Stimulated activated CD8-positive, alpha-beta memory T cell treated with anti-CD3 and anti-CD28 coated beads, Interleukin-15, amount 100 ng/mL, for 48 hours (primary cell): ENCODE measurements around the gene SCN3A.

Source experiments
- DNase-seq, 2 donors: peaks; one replicate each; pipeline ENCODE4 v3.0.0-alpha.2; 2020; ENCODE audit warnings: low read depth in 2 of 2

The SCN3A gene

DNA sequence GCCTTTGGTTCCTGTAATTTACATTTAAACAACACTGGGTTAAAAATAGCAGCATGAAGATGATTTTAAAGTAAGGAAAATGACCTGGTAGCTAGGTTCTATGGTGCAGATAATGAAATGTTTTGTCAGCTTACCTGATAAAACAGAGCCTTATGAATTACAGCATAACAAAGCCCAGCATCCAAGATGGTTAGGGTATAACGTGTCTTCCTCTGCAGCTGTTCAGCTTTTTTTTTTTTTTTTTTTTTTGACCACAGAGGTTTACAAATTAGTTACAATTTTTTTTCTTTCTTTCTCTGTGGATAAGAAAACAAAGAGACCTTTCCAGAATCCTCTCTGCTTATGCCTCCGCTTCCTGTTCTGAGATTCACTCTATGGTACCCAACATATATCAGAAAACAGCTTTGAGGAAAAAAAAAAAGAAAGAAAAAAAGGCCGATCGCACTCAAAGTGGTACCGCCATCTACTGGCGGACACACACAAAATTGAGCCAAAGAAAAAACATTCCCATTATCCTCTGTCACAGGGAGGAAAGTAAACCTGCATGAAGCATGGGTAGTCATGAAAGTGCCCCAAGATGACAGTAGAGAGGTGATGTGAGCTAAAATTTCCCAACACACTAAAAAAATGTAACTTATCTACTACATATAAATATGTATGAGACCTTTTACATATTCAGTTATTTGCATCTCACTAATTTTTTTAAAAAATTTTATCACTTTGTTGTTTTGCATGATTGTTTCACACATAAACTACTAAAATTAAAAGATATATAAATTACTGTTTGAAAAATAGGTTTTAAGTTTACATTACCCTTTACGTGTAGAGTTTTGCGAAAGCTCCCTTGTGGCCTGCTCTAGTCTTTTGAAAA is at the start of gene SCN3A:
SCN3A (minus strand) TSS at position 362 of the 871 bp plus-strand sequence. CDS start 27,656 bp downstream, outside the sequence.
- no peak for DNase-seq

DNA sequence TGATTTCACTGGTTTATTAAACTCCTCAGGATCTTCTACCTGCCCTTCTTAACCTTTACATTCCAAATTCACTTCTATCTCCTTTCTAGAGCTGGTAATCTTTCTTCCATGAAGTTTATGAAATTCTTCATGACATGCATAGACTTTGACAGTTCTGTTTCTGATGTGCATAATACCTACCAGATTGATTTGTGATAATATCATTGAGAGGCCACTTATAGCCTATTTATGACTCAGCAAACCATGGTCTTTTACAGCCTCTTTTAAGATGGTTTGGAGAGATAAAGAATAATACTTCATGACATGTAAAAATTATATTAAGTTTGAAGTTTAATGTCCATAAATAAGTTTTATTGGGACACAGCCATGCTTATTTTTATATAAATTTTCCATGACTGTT is 49.3 kb upstream of the SCN3A start:
- no peak for DNase-seq

DNA sequence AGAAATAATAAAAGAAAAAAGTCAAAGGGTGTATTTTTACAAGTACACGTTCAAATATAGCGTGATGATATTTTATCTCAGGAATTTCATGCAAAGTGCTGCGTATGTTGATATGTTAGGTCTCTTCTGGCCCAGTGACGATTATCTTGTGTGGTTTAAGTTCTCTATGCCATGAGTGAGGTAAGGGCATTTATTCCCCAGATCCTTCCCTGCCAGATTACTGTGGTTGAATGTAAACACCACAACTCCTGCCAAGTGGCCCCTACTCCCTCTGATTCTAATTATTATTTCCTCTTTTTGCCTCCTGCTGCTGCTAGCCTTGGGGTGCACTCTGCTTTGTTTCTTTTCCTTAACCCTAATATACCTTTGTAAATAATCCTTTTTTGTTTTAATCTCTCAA is 47.5 kb upstream of the SCN3A start:
- no peak for DNase-seq

DNA sequence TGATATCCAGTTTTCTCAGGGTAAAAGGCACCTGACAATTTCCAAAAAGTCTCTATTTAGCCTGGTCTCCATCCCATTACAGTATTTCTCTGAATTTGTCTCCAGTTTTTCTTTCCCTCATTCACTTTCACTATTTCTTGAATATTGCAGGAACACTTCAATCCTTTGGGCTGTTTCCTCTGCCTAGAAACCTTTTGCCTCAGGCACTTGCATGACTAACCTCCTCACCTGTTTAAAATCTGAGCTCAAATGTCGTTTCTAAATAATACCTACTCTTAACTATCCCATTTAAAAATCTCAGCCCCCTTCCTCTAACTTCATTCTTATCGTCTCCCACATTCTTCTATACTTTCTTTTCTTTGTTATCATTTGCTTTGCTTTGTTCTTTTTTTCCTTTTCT is 44.4 kb upstream of the SCN3A start:
- DNase-seq: no peak

DNA sequence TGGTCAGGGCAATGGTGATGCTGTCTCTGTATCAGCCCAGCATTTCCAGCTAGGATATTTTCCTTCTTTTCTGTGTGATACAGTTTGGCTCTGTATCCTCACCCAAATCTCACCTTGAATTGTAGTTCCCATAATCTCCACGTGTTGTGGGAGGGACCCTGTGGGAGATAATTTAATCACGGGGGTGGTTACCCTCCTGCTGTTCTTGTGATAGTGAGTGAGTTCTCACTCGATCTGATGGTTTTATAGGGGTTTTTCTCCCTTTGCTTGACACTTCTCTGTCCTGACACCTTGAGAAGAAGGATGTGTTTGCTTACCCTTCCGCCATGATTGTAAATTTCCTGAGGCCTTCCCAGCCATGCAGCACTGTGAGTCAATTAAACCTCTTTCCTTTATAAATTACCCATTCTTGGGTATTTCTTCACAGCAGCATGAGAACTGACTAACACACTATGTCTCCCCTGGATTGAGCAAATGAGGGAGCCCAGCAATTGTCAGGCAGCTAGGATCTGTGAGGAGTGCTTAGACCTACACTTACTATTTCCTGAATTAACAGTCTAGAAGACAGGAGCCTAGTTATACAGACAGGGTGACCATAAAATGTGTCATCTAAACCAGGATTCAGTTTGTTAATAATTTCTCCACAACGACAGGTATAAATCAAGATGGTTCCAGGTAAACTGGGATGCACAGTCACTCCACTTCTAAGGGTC is 41.4 kb upstream of the SCN3A start:
- DNase-seq: no peak

DNA sequence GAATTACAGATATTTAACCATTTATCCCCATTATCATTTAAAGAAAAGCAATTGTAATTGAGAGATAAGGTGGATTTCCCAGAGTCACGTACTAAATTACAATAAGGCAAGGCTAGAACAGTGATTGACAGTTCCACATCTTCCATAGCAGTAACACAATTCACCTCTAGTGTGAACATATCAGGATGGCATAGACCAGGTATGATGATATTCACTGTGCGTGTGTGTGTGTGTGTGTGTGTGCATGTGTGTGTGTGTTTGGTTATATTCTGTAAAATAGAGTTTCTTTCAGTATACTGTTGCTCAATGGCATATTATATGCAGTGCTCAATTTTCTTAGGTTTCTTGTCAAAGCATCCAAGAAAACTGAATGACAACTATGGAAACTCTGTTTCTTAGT is 37.1 kb upstream of the SCN3A start:
- no peak for DNase-seq

DNA sequence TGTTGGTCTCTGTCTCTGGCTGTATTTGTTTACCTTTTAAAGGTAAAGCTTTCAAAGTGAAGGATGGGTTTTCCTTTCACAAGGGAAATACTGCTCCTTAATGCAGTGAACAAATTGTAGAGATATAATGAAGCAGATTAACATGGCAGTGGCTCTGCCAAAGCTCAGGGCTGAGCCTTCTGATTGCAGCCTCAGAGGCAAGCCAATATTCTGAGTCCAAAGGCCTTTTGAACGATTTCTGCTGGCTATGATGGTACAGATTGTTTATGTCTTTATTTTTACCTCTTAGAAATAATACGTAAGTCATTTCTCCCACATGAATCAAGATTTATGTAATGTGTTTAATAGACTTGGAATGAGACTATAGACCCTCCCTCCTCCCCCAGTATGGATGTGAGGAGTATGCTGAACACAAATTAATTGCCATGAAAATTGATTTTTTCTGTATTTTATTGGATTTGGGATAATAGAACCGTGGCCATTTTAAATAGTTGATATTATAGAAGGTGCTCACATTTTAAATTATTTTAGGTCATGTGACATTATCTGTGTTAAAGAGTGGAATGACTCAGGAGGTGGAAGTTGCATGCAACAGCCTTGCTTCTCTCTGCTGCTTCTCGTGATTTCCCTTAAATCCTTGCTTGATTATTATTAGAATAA is 36.1 kb upstream of the SCN3A start:
- no peak for DNase-seq

DNA sequence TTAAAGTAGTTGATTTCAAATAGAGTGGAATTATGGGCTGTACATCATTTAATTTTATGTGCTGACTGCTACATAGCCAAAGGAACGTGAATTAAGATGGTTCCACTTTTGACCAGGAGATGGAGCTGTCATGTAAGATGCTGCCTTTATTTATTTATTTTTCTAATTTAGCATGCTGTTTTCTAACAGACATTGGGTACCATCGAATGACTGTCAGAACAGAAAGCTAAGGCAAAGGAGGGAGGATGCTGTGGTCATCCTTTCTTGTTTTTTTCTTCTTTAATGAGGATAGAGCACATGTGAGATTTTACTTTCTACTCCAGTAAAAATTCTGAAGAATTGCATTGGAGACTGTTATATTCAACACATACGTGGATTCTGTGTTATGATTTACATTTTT is 35.4 kb upstream of the SCN3A start, which contains the start of gene SCN2A:
SCN2A (plus strand) TSS at position 185 of the 400 bp plus-strand sequence. CDS start 56,410 bp downstream, outside the sequence.
- DNase-seq: no peak

DNA sequence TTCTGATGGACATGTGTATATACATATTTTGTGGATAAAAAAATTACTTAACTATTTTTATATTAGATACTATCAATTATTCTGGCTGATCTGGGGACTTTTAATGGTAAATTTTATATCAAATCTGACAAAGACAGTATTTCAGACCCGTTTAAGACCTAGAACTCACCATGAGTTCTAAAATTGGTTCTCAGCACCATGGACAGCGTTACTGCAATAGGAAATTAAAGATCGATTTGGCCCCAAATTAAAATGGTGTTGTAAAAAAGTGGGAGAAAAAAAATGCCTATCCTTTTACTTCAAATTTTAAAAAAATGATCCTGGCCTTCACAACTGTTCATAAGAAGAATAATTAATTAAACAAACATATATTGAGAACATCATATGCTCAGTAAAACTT is 34.4 kb upstream of the SCN3A start:
- no peak for DNase-seq

DNA sequence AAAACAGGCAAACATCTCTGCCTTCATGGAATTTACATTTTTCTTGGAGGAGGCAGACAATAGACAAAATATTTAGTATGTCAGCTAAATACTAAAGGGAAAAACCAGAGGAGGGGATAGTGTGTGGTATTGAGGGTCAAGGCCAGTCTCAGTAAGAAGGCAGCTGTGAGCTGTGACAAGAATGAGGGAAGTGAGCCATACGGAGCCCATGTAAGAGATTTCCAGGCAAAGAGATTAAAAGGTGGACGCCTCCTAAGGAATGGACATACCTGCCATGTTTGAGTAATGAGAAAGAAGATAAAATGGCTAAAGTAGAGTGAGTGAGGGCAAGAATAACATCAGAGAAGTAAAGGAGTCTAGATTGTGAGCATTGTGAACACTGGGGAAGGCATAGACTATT is 33.2 kb upstream of the SCN3A start:
- DNase-seq: no peak

DNA sequence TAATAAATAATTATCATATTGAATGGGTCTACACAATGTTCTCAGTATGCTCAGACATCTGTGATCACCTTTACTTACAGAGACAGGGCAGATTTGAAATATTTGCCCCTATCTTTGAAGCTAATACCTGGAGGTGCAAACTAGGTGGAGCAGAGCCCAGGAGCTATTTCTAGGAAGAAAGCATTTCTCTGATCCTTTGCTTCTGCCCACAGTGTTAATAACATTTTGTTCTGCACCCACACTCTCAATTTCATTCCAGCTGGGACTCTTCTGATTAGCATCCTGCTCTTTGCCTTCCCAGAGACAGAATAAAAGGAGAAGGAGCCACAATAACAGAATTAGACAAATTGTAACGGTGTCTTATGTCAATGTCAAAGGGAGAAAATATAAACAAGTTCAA is 23.7 kb upstream of the SCN3A start:
- no peak for DNase-seq

DNA sequence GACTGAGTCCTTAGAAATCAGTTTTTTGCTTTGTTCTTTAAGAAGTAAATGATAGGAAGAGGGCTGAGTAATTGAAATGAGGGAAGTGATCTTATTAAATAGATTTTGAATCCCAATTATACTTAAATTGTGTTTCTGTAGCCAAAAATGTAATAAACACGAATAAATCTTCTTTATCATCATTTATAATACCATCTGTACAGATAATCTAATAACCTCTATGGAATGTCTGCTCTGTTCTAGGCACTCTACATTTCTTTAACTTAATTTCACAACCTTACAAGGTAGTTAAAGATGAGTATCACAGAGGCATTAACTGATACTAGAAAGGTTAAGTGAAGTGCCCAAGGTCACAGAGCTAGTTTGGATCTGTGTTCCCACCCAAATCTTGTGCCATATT is 21.1 kb upstream of the SCN3A start:
- DNase-seq: no peak

DNA sequence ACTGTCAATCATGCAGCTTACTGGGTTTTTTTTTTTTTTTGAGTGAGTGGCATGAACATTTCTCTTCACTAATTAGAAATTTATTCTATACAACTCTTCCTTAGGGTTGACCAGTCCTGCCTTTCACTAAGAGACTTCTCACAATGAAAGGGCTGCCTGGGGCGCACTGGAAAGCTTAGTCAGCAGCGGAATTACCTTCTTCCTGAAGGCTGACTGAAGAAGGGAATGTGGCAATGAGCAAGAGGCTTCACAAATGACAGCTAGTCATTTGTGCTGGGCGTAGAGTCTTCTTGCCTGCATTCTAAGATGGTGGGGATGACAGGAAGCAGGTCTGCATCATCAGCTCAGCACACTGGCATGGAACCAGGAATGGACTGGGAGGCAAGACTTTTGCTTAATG is 15.6 kb upstream of the SCN3A start:
- DNase-seq: no peak

DNA sequence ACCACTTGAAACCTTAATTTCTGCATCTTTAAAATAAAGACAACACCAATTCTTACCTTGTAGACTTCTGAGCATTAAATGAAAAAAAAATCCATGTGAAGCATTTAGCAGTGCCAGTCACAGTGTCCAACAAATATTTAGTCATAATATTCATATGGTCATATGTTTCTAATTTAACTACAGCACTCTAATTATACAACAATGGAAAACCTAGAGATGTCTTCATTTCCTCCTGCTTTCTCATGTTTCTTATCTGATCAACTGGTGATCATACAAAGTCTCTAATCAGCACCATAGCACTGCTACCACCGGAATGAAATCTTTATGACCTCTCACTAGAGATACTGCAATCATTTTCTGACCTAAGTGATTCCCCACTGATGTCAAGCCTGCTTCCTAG is 10.2 kb upstream of the SCN3A start:
- no peak for DNase-seq

DNA sequence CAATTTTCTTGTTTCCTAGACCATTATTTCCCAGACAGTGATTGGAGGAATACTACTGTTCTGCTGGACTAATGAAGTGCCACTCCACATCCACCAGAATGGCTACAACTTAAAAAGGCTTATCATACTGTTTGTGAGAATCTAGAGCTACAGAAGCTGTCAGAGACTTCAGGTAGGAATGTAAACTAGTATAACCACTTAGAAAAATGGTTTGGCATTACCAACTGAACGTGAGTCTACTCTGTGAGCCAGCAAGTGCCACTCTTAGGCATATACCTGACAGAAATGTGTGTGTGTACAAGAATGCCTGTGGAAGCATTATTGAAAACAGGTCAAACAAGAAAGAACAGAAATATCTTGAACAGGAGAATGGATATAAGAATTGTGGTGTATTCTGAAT is 4.2 kb upstream of the SCN3A start:
- no peak for DNase-seq

DNA sequence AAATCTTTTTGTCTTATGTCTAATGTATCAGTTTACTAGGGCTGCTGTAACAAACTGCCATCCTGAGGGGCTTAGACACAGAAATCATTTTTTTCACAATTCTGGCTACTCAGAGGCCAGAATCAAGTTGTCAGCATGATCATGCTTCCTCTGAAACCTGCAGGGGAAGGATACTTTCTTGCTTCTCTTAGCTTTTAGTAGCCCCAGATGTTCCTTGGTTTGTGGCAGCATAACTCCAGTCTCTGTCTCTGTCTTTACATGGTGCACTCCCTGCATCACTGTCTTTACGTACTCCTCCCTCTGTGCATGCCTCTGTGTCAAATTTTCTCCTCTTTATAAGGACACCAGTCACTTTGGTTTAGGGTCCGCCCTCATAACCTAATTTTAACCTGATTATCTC is 2.0 kb upstream of the SCN3A start:
- DNase-seq: no peak

DNA sequence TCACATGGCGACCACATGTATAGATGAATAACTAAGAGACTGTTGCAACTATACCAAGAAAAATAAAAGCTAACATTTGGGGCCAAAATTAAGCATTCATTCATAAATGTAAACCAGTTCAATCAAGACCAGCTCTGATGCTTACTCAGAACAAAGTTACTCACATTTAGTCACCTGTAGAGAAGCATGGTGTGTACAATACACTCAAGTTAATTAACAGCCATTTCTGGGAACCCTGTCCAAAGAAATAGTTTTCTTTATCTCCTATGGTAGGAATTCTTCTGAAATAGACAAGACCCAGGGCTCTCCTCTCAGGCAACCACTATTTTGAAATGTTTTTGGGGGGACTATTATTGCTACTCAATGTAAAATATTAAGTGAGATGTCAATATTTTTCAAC is 1.6 kb downstream of the SCN3A start:
- no peak for DNase-seq

DNA sequence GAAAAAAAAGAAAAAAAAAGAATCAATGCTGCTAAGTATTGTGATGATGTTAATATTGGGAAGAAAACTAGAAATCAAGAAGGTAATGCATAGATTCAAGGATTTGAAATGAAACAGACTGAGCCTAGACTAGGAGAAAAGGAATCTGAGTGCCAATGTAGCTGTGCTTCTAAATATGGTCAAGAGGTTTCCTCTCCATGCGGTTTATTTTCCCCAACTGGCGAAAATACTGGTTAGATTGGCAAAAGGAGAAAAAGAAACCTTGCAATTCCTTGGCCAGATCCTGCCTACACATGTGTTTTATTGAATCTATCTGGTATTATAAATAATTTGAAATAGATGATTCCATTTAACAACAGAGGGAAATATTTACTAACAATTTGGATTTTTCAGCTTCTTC is 5.7 kb downstream of the SCN3A start:
- no peak for DNase-seq

DNA sequence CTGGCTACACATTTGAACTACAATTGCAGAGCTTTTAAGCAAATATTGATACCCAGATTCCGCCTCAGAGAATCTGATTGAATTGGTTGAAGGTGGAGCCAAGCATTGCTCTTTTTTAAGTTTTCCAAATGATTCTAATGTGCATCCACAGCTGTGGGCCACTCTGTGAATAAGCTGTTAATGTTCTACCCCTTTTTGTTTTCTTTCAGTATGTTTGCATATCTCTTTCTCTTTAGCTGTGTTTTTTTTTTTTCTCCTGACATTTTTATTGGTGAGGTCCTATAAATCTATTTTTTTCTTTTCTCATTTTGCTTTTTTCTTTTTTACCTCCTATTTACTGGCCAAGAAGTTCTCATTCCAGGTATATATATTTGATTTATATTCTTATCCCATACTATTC is 6.5 kb downstream of the SCN3A start:
- DNase-seq: no peak

DNA sequence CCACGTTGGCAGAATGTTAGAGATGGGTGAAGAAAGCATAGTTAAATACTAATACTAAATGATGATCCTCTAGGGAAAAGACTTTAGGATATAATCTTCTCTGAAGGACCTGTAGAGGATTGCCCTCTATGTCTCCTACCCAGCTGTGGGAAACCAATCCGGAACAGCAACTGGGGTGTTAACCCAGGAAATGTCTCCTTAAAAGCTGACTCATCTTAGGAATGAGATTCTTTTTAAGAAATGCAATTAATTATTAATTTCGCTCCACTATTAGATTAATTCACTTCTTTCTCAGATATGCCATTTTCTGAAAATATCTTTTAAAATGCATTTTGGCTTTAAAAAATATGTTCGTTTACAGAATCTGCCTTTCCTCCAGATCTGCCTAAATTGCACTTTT is 7.4 kb downstream of the SCN3A start:
- no peak for DNase-seq

DNA sequence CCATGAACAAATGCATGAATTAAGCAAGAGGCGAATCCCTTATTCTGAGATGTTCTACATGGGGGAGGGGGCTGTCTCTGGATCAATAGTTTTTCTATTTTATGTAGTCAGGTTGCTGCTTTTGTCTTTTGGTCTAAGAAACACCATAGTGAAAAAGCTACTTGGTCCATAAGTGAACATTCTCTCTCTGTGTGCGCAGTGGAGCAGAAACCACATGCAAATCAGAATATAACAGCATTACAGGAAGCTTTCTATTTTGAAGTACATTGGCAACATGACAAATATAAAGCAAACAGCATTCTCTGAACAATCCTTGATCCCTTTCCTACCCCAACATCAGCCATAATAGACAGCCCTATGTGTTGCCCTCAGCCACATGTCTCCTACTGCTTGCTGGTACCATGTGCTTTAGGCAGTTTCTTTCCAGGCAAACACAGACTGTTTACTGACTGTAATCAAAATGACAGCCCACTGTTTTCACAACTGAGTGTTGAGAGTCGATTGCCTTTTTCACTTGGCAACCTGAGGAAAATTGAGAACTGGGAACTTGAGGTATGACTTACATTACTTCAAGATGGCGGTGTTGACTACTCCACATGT is 10.6 kb downstream of the SCN3A start:
- DNase-seq: no peak

DNA sequence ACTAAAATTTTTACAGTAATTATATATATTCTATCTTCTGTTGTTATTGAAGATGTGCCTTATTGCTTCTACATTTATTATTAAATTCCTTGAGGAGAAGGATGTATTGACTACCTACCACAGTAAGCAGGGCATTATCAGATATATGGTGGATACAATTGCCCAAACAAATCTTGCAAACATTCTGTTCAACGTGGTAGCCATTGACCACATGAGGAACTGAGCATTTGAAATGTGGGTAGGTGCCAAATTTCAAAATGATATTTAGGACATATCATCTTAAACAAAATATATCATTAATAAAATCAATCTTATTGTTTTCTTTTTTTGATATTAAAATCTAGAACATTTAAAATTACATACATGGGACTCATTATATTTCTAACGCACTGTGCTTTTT is 11.1 kb downstream of the SCN3A start:
- DNase-seq: no peak
